Measurements from ENCODE around the gene MAST4. TPM values are rescaled to one million over a fixed set of nuclear protein-coding genes. Genes with fewer than 3 reads are reported as not detected.

Gene MAST4
- total RNA-seq, 2 experiments from 2014 or later, result 1.3 to 21.9 TPM

- BruUV-seq (replicated peaks), result no TSS peak
- H3K4me2 ChIP-seq (ENCODE audit: low read length), result peak overlapping the region; percentile 66
- intact Hi-C loops (cut with micrococcal nuclease; ENCODE audit: unreplicated experiment), result loop anchor here (1.0 kb wide), 1 partner anchor 44 kb away; no protein-coding TSS in a partner anchor
Observed at GRCh38 chr5:67165526-67166459, 569.6 kb downstream of the MAST4 start.

GRCh38 chr5:67166460-67167285 is 570.5 kb downstream of the MAST4 start:
- Histone ChIP-seq H3K4me2 (ENCODE audit: low read length) (peak overlapping the region; percentile 66), H3K4me1 (ENCODE audit: insufficient read depth, low read length, poor library complexity, severe bottlenecking) (peaks cover 17% of the 10 kb centered on the region), H3K9me3 (ENCODE audit: low read length) (no peaks in the 10 kb centered on the region), H3K36me3 (ENCODE audit: insufficient read depth, low read length) (no peaks in the 10 kb centered on the region), H3K9me2 (ENCODE audit: insufficient read depth, low read length) (no peaks in the 10 kb centered on the region), H3K4me3 (ENCODE audit: low read depth, low read length, poor library complexity, severe bottlenecking) (peak overlapping the region; percentile 28), H3K27ac (ENCODE audit: low read depth, low read length, poor library complexity, severe bottlenecking) (peak overlapping the region; percentile 50), H4K20me1 (ENCODE audit: insufficient read depth, low read length) (no peaks in the 10 kb centered on the region), H3K79me2 (ENCODE audit: insufficient read depth, low read depth, low read length) (no peaks in the 10 kb centered on the region), H2AFZ (ENCODE audit: low read length) (peak overlapping the region; percentile 97)
- TF ChIP-seq CTCF (conservative IDR thresholded peaks at IDR 0.05; ENCODE audit: low read length) (peak; percentile 9; the same call in 1 of the 2 replicates), EZH2phosphoT487 (IDR thresholded peaks at IDR 0.05; ENCODE audit: borderline replicate concordance, low read depth, low read length) (no peak)
- intact Hi-C loops (cut with micrococcal nuclease; ENCODE audit: unreplicated experiment), result loop anchor here (1.0 kb wide), 1 partner anchor 43 kb away; no protein-coding TSS in a partner anchor
- POLR2A ChIA-PET, result interaction anchor here (0.7 to 5.4 kb wide), 5 partner anchors 9 to 40 kb away, joined by 3 to 48 read pairs (median 4); no protein-coding TSS in a partner anchor
- peak; percentile 36 for DNase-seq (ENCODE audit: low spot score)
- BruUV-seq (replicated peaks), result no TSS peak
- CTCF ChIA-PET (ENCODE audit: unreplicated experiment), result interaction anchor here (0.9 kb wide), 1 partner anchor 42 kb away, joined by 4 read pairs; no protein-coding TSS in a partner anchor

More at GRCh38 chr5:67165526-67166459, 569.6 kb downstream of the MAST4 start:
- Histone ChIP-seq H3K36me3 (ENCODE audit: insufficient read depth, low read length) (no peaks in the 10 kb centered on the region), H3K27ac (ENCODE audit: low read depth, low read length, poor library complexity, severe bottlenecking) (peak overlapping the region; percentile 50), H3K79me2 (ENCODE audit: insufficient read depth, low read depth, low read length) (no peaks in the 10 kb centered on the region), H3K4me3 (ENCODE audit: low read depth, low read length, poor library complexity, severe bottlenecking) (peak overlapping the region; percentile 28), H3K9me2 (ENCODE audit: insufficient read depth, low read length) (no peaks in the 10 kb centered on the region), H3K9me3 (ENCODE audit: low read length) (no peaks in the 10 kb centered on the region), H4K20me1 (ENCODE audit: insufficient read depth, low read length) (no peaks in the 10 kb centered on the region), H2AFZ (ENCODE audit: low read length) (peak overlapping the region; percentile 97), H3K4me1 (ENCODE audit: insufficient read depth, low read length, poor library complexity, severe bottlenecking) (peaks cover 17% of the 10 kb centered on the region)
- TF ChIP-seq EZH2phosphoT487 (IDR thresholded peaks at IDR 0.05; ENCODE audit: borderline replicate concordance, low read depth, low read length), result no peak
- peak; percentile 84 for TF ChIP-seq CTCF (conservative IDR thresholded peaks at IDR 0.05; ENCODE audit: low read length)
- DNase-seq (ENCODE audit: low spot score), result peak; percentile 89
- POLR2A ChIA-PET, result interaction anchor here (0.7 to 5.4 kb wide), 3 partner anchors 10 to 41 kb away, joined by 3 to 48 read pairs (median 3); no protein-coding TSS in a partner anchor
- CTCF ChIA-PET (ENCODE audit: unreplicated experiment), result interaction anchor here (0.9 to 1.2 kb wide), 2 partner anchors 41 to 43 kb away, joined by 3 to 4 read pairs; no protein-coding TSS in a partner anchor
